ENCODE results near the gene PCSK5.

Gene PCSK5

GRCh38 chr9:76213751-76214150 lies 323.3 kb downstream of the PCSK5 start:
- DNase-seq: no peak

GRCh38 chr9:76215066-76215465 lies 324.6 kb downstream of the PCSK5 start:
- no peak for DNase-seq

GRCh38 chr9:76216161-76216649 lies 325.7 kb downstream of the PCSK5 start:
- DNase-seq: no peak

GRCh38 chr9:76218117-76218885 lies 327.8 kb downstream of the PCSK5 start:
- no peak for DNase-seq

GRCh38 chr9:76218886-76219445 lies 328.5 kb downstream of the PCSK5 start:
- no peak for DNase-seq

- DNase-seq: no peak
Measured at GRCh38 chr9:76219560-76220151, 329.2 kb downstream of the PCSK5 start.

GRCh38 chr9:76221423-76221822 lies 330.9 kb downstream of the PCSK5 start:
- no peak for DNase-seq

- DNase-seq: no peak
Measured at GRCh38 chr9:76223749-76224340, 333.4 kb downstream of the PCSK5 start.

GRCh38 chr9:76227156-76227555 lies 336.7 kb downstream of the PCSK5 start:
- DNase-seq: no peak

- no peak for DNase-seq
Measured at GRCh38 chr9:76231001-76231400, 340.5 kb downstream of the PCSK5 start.

- DNase-seq: no peak
Measured at GRCh38 chr9:76232861-76233489, 342.5 kb downstream of the PCSK5 start.

GRCh38 chr9:76240578-76240977 lies 350.1 kb downstream of the PCSK5 start:
- DNase-seq: no peak

GRCh38 chr9:76245518-76245917 lies 355.0 kb downstream of the PCSK5 start:
- no peak for DNase-seq

GRCh38 chr9:76246680-76247079 lies 356.2 kb downstream of the PCSK5 start:
- no peak for DNase-seq

GRCh38 chr9:76247426-76247825 lies 357.0 kb downstream of the PCSK5 start:
- no peak for DNase-seq

- no peak for DNase-seq
Measured at GRCh38 chr9:76249309-76249708, 358.8 kb downstream of the PCSK5 start.

- no peak for DNase-seq
Measured at GRCh38 chr9:76255781-76256455, 365.4 kb downstream of the PCSK5 start.

GRCh38 chr9:76257311-76257710 lies 366.8 kb downstream of the PCSK5 start:
- no peak for DNase-seq

GRCh38 chr9:76266649-76267283 lies 376.3 kb downstream of the PCSK5 start:
- DNase-seq: no peak

GRCh38 chr9:76267284-76267652 lies 376.8 kb downstream of the PCSK5 start:
- DNase-seq: no peak

GRCh38 chr9:76269789-76270188 lies 379.3 kb downstream of the PCSK5 start:
- DNase-seq: no peak

GRCh38 chr9:76271755-76272154 lies 381.3 kb downstream of the PCSK5 start:
- DNase-seq: no peak

Measured in activated CD4-positive, CD25-positive, alpha-beta regulatory T cell (primary cell).